ENCODE measurements around the gene GLI2.

The GLI2 gene

GRCh38 chr2:120770176-120770575, 34.5 kb downstream of the GLI2 start:
- POLR2A ChIA-PET, result interaction anchor here (0.9 to 1.4 kb wide), 2 partner anchors 28 to 30 kb away, joined by 3 to 4 read pairs; no protein-coding TSS in a partner anchor

DNA sequence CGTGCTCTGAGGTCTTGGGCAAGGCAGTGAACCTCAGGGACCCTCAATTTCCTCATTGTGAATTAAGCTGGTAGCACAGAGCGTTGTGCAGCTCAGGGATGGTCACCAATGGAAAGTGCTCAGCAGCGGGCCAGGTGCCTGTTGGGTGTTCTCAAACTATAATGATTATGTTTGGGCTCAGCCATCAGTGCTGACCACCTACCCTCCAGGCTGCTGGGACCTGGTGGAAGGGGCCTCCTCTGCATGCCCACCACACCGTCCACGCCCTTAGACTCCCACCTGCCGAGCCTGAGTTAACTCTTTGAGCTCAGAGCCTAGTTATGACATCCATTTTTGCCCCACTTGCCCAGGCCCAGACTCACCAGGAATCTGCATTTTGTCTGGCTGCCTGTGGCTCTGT, 35.0 kb downstream of the GLI2 start:
- TF ChIP-seq ELF4 (IDR thresholded peaks at IDR 0.05) (no peak), CTBP1 (IDR thresholded peaks at IDR 0.05; ENCODE audit: borderline replicate concordance) (no peak)
- DNase-seq (ENCODE audit: extremely low spot score), result no peak
- ChIA-PET POLR2A (interaction anchor here (0.8 to 1.4 kb wide), 3 partner anchors 28 to 34 kb away, joined by 3 to 4 read pairs (median 3); no protein-coding TSS in a partner anchor), CTCF (no interaction called here)

More at GRCh38 chr2:120770176-120770575, 34.5 kb downstream of the GLI2 start:
- TF ChIP-seq ARNT (IDR thresholded peaks at IDR 0.05) (no peak), FOXA1 (IDR thresholded peaks at IDR 0.05) (no peak), FOXK2 (IDR thresholded peaks at IDR 0.05) (no peak), LEF1 (IDR thresholded peaks at IDR 0.05; ENCODE audit: borderline replicate concordance) (no peak), CTBP1 (IDR thresholded peaks at IDR 0.05; ENCODE audit: borderline replicate concordance) (no peak), L3MBTL2 (conservative IDR thresholded peaks at IDR 0.05) (no peak), NFRKB (IDR thresholded peaks at IDR 0.05) (no peak), ELF4 (IDR thresholded peaks at IDR 0.05) (no peak), SUZ12 (IDR thresholded peaks at IDR 0.05) (no peak), SP1 (IDR thresholded peaks at IDR 0.05) (no peak), ZNF384 (IDR thresholded peaks at IDR 0.05) (no peak), HDGF (IDR thresholded peaks at IDR 0.05; ENCODE audit: borderline replicate concordance) (no peak), FOXM1 (IDR thresholded peaks at IDR 0.05; ENCODE audit: borderline replicate concordance) (no peak), BHLHE40 (IDR thresholded peaks at IDR 0.05; ENCODE audit: borderline replicate concordance) (no peak), TARDBP (IDR thresholded peaks at IDR 0.05) (no peak)
- TF ChIP-seq, protein P1, sequence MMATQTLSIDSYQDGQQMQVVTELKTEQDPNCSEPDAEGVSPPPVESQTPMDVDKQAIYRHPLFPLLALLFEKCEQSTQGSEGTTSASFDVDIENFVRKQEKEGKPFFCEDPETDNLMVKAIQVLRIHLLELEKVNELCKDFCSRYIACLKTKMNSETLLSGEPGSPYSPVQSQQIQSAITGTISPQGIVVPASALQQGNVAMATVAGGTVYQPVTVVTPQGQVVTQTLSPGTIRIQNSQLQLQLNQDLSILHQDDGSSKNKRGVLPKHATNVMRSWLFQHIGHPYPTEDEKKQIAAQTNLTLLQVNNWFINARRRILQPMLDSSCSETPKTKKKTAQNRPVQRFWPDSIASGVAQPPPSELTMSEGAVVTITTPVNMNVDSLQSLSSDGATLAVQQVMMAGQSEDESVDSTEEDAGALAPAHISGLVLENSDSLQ (IDR thresholded peaks at IDR 0.05), result no peak
- CTCF ChIA-PET, result no interaction called here
- no peak for DNase-seq (ENCODE audit: extremely low spot score)

- TF ChIP-seq ARNT (IDR thresholded peaks at IDR 0.05) (no peak), CTBP1 (IDR thresholded peaks at IDR 0.05; ENCODE audit: borderline replicate concordance) (no peak), ELF4 (IDR thresholded peaks at IDR 0.05) (no peak), FOXK2 (IDR thresholded peaks at IDR 0.05) (no peak), HDGF (IDR thresholded peaks at IDR 0.05; ENCODE audit: borderline replicate concordance) (no peak), SP1 (IDR thresholded peaks at IDR 0.05) (no peak), FOXM1 (IDR thresholded peaks at IDR 0.05; ENCODE audit: borderline replicate concordance) (no peak), L3MBTL2 (conservative IDR thresholded peaks at IDR 0.05) (no peak), LEF1 (IDR thresholded peaks at IDR 0.05; ENCODE audit: borderline replicate concordance) (no peak), SUZ12 (IDR thresholded peaks at IDR 0.05) (no peak), NFRKB (IDR thresholded peaks at IDR 0.05) (no peak), BHLHE40 (IDR thresholded peaks at IDR 0.05; ENCODE audit: borderline replicate concordance) (no peak), FOXA1 (IDR thresholded peaks at IDR 0.05) (no peak)
- TF ChIP-seq, protein P1 (IDR thresholded peaks at IDR 0.05), result no peak
- DNase-seq (ENCODE audit: extremely low spot score), result no peak
- ChIA-PET CTCF (interaction anchor here (1.0 kb wide), 1 partner anchor 34 kb away, joined by 3 read pairs; no protein-coding TSS in a partner anchor), POLR2A (interaction anchor here (0.8 kb wide), 1 partner anchor 35 kb away, joined by 3 read pairs; no protein-coding TSS in a partner anchor)
Observed at GRCh38 chr2:120771111-120771780, 35.6 kb downstream of the GLI2 start.

DNA sequence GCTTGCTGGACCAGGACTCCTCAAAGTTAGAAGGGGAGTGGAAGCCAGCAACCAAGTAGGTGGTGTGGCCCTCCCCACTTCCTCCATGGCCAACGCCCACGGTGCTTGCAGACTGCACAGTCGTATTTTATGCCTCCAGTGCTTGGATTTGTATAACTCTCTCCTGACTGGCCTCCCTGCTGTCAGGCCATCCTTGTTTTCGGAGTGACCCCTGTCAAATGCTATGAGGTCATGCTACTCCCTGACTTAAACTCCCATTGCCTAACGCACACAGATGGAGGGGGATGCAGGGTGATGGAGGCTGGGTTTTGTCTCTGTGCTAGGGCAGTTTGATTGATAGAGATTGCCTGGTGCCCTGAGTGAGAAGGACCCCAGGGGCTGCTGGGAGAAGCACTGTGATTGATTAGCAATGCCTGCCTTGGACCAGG, 36.1 kb downstream of the GLI2 start:
- TF ChIP-seq FOXM1 (IDR thresholded peaks at IDR 0.05; ENCODE audit: borderline replicate concordance) (no peak), LEF1 (IDR thresholded peaks at IDR 0.05; ENCODE audit: borderline replicate concordance) (no peak), L3MBTL2 (conservative IDR thresholded peaks at IDR 0.05) (no peak), NFRKB (IDR thresholded peaks at IDR 0.05) (no peak), ZNF384 (IDR thresholded peaks at IDR 0.05) (no peak)
- TF ChIP-seq, protein P1 (IDR thresholded peaks at IDR 0.05), result peak; percentile 46; the same call in 1 of the 2 replicates
- CTCF ChIA-PET, result interaction anchor here (1.0 kb wide), 1 partner anchor 35 kb away, joined by 3 read pairs; no protein-coding TSS in a partner anchor
- no peak for DNase-seq (ENCODE audit: extremely low spot score)
- POLR2A ChIA-PET, result no interaction called here

DNA sequence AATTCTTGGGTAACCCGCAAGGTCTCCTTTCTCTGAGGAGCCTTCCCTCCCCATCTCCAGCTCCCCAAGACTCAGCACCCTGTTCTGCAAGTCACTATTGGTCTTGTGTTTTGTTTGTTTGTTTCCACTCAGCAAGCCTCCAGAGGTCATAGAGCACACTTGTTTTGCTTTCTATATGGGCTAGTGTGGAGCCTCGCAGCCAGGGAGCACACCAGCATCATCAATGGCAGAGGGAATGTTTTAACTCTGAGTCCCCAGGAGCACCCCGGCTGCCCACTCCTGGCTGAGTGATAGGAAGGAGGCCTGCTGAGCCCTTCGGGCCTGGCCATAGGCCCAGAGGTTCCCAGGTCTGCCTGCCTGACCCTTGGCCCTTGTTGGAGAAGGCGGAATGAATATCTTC, 36.6 kb downstream of the GLI2 start:
- no peak for DNase-seq (ENCODE audit: extremely low spot score)
- TF ChIP-seq ARNT (IDR thresholded peaks at IDR 0.05), result no peak
- TF ChIP-seq TARDBP (IDR thresholded peaks at IDR 0.05), result no peak
- no peak for TF ChIP-seq NFRKB (IDR thresholded peaks at IDR 0.05)
- TF ChIP-seq HDGF (IDR thresholded peaks at IDR 0.05; ENCODE audit: borderline replicate concordance), result no peak
- no peak for TF ChIP-seq FOXA1 (IDR thresholded peaks at IDR 0.05)
- no peak for TF ChIP-seq SUZ12 (IDR thresholded peaks at IDR 0.05)
- POLR2A ChIA-PET, result no interaction called here
- CTCF ChIA-PET, result no interaction called here

GRCh38 chr2:120773186-120773800, 37.6 kb downstream of the GLI2 start:
- POLR2A ChIA-PET, result no interaction called here
- no peak for DNase-seq (ENCODE audit: extremely low spot score)
- TF ChIP-seq FOXM1 (IDR thresholded peaks at IDR 0.05; ENCODE audit: borderline replicate concordance) (no peak), LEF1 (IDR thresholded peaks at IDR 0.05; ENCODE audit: borderline replicate concordance) (no peak), ELF4 (IDR thresholded peaks at IDR 0.05) (no peak), FOXK2 (IDR thresholded peaks at IDR 0.05) (no peak), TARDBP (IDR thresholded peaks at IDR 0.05) (no peak), ZNF384 (IDR thresholded peaks at IDR 0.05) (no peak), SUZ12 (IDR thresholded peaks at IDR 0.05) (no peak), L3MBTL2 (conservative IDR thresholded peaks at IDR 0.05) (no peak), BHLHE40 (IDR thresholded peaks at IDR 0.05; ENCODE audit: borderline replicate concordance) (no peak), ARNT (IDR thresholded peaks at IDR 0.05) (no peak), CTBP1 (IDR thresholded peaks at IDR 0.05; ENCODE audit: borderline replicate concordance) (no peak), NFRKB (IDR thresholded peaks at IDR 0.05) (no peak), SP1 (IDR thresholded peaks at IDR 0.05) (no peak), HDGF (IDR thresholded peaks at IDR 0.05; ENCODE audit: borderline replicate concordance) (no peak), FOXA1 (IDR thresholded peaks at IDR 0.05) (no peak)
- TF ChIP-seq, protein P1 (IDR thresholded peaks at IDR 0.05), result no peak
- CTCF ChIA-PET, result no interaction called here
